Activated naive CD8-positive, alpha-beta T cell (primary cell): ENCODE measurements around the gene RAPGEF3.

Experiments used
- H3K27ac Mint-ChIP-seq: one replicate; pipeline ENCODE4 v1.8.0; 2021; ENCODE audit warnings: mixed read lengths
- H3K27me3 Mint-ChIP-seq: one replicate; pipeline ENCODE4 v1.8.0; 2021; ENCODE audit warnings: mixed read lengths
- H3K36me3 Mint-ChIP-seq: one replicate; pipeline ENCODE4 v1.8.0; 2021; ENCODE audit warnings: mixed read lengths
- H3K4me1 Mint-ChIP-seq: one replicate; pipeline ENCODE4 v1.8.0; 2021; ENCODE audit warnings: low read depth, mixed read lengths
- H3K4me3 Mint-ChIP-seq: one replicate; pipeline ENCODE4 v1.8.0; 2021; ENCODE audit warnings: mild to moderate bottlenecking, mixed read lengths
- H3K9me3 Mint-ChIP-seq: one replicate; pipeline ENCODE4 v1.8.0; 2021; ENCODE audit warnings: low read depth, mixed read lengths

RAPGEF3 gene

DNA sequence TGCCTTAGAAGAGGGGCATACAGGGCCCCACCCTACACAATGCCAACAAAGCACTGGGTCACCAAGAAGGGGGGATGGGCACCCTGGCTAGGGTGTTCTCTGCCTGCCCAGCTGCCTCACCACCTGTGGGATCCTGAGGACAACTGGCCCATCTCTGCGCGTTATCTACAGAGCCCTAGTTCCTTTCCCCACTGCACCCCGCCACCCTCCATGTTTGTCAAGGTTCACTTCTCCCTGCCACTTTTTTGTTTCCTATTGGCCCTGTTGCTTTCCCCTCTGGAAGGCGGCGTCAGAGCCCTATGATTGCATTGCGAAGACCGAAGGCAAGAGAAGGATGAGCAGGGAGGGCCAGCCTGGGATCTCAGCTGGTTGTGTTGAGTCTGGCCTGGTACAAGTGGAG, 16.0 kb upstream of the RAPGEF3 start:
- H3K27ac Mint-ChIP-seq, result no peak overlapping the region

DNA sequence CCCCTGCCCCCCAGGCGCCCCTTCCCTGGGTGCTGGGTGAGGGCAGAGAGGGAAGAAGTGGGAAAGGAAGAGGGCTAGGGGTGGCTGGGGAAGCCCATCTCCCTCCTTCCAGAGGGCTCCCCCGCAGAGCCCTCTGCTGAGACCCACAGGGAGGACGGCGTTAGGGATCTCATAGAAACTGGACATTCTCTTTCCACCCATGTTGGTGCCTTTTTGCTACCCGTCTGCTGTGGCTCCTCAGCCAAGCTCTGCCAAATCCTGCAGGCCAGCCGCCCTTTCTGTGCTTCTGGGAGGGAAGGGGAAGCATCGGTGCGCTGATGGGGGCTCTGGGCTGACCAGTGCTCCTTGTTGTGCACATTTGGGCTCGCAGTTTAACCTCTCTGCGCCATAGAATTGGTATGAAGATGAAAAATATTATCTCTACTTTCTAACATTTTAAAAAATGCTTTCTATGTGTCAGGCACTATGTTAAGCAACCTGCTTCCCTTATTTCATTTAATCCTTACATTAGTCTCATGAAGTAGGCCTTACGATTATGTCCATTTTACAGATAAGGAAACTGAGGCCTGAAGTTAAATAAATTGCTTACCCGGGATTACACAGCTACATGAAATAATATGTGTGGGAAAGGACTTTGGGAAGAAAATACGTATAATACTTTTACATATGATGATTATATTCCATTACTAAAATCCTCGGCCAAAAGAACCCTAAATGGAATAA, 15.3 kb upstream of the RAPGEF3 start:
- Mint-ChIP-seq H3K27ac (peak overlapping the region; percentile 64), H3K36me3 (no peaks in the 10 kb centered on the region), H3K9me3 (no peaks in the 10 kb centered on the region), H3K4me3 (peak overlapping the region; percentile 89), H3K4me1 (peaks cover 24% of the 10 kb centered on the region), H3K27me3 (no peaks in the 10 kb centered on the region)

More for the DNA sequence above, 16.0 kb upstream of the RAPGEF3 start:
- H3K9me3 Mint-ChIP-seq, result no peaks in the 10 kb centered on the region
- H3K27me3 Mint-ChIP-seq, result no peaks in the 10 kb centered on the region
- H3K36me3 Mint-ChIP-seq, result no peaks in the 10 kb centered on the region
- H3K4me1 Mint-ChIP-seq, result peaks cover 30% of the 10 kb centered on the region
- peak overlapping the region; percentile 89 for H3K4me3 Mint-ChIP-seq

DNA sequence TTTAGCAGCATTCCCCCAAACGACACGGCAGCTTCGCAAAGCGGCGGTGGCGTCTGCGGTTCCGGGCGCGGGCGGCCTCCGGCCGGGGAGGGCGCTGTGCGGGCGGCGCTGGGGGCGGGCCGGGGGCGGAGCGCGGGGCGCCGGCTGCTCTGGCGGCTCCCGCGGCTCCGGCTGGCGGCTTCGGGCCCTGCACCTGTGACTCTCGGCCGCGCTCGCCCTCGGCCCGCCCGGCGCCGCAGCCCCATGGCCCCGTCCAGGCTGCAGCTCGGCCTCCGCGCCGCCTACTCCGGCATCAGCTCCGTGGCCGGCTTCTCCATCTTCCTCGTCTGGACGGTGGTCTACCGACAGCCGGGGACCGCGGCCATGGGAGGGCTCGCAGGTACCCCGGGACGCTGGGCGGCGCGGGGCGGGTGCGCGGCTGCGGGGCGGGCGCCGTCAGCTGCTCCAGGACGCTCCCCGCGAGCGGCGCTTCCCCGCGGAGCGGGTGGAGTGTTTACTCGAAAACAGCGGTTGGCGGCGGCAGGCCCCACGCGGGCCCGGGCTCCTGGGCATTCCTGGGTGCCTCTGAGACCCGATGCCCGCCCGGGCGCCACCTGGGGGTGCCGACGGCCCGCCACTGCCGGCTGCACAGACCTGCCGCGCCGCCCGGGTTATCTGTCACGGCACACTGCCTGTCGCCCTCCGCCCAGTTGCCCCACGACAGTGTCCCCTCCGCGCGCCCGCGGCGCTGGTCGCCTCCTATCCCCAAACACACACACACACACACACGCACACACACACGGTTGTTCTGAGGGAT, 14.6 kb upstream of the RAPGEF3 start, which contains the start of gene SLC48A1:
TSS of gene SLC48A1 (plus strand) at position 177 of the 796 bp plus-strand sequence. CDS start at position 244, 67 bp downstream.
- Mint-ChIP-seq H3K9me3 (no peaks in the 10 kb centered on the region), H3K4me1 (peaks cover 21% of the 10 kb centered on the region), H3K4me3 (peak within 1 kb of the TSS; percentile 89), H3K27me3 (no peaks in the 10 kb centered on the region), H3K27ac (peak within 1 kb of the TSS; percentile 76), H3K36me3 (no peaks in the 10 kb centered on the region)

DNA sequence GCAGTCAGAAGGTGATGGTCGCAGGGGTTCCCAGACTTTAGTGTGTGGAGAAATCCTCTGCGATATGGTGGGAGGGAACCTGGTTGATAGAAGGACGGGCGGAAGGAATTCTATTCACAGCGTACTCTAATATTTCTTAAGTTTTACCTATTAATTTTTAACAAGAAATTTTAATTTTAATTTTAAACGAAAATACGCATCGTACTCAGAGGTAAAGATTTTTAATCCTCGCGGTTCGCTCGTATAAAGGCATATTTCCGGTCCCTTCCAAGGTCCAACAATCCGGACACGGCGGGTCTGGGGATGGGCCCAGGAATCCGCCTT, 14.0 kb upstream of the RAPGEF3 start:
- Mint-ChIP-seq H3K4me3 (peak overlapping the region; percentile 88), H3K9me3 (no peaks in the 10 kb centered on the region), H3K36me3 (no peaks in the 10 kb centered on the region), H3K4me1 (peaks cover 21% of the 10 kb centered on the region), H3K27me3 (no peaks in the 10 kb centered on the region), H3K27ac (peak overlapping the region; percentile 76)

DNA sequence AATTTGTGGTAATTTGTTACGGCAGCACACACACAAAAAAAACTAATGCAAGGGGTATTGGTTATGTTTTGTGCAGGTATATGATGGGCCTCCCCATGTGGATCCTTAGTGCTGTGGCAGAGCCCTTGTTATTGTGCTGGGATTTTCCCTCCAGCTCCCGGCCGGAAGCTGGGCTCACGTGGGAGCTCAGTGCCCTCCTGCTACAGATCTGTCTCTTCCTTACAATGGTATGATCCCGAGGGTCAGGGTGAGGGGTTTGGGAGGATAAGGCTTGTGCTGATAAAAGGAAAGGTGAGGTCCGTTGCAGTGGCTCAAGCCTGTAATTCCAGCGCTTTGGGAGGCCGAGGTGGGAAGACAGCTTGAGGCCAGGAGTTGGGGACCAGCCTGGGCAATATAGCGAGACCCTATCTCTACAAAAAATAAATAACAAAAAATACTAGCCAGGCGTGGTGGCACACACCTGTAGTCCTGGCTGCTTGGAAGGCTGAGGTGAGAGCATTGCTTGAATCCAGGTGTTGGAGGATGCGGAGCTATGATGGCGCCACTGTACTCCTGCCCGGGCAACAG, 13.5 kb upstream of the RAPGEF3 start:
- no peaks in the 10 kb centered on the region for H3K27me3 Mint-ChIP-seq
- H3K36me3 Mint-ChIP-seq, result no peaks in the 10 kb centered on the region
- H3K27ac Mint-ChIP-seq, result peak overlapping the region; percentile 76
- H3K4me3 Mint-ChIP-seq, result peak overlapping the region; percentile 88
- no peaks in the 10 kb centered on the region for H3K9me3 Mint-ChIP-seq
- peaks cover 24% of the 10 kb centered on the region for H3K4me1 Mint-ChIP-seq

DNA sequence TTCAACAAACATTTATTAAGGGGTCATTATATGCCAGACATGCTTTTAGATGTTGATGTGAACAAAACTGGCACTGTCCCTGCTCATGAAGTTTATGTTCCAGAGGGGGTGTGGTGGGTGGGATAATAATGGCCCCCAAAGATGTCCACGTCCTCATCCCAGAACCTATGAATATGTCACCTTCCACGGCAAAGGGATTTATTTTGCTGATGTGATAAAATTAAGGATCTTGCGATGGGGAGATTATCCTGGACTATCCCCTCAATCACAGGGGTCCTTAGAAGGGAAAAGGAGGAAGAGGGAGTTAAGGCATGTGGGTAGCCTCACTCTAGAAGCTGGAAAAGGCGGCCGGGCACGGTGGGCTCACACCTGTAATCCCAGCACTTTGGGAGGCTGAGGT, 12.6 kb upstream of the RAPGEF3 start:
- Mint-ChIP-seq H3K27ac (no peak overlapping the region), H3K4me3 (no peak overlapping the region), H3K9me3 (no peaks in the 10 kb centered on the region), H3K36me3 (no peaks in the 10 kb centered on the region), H3K27me3 (no peaks in the 10 kb centered on the region), H3K4me1 (peaks cover 30% of the 10 kb centered on the region)

DNA sequence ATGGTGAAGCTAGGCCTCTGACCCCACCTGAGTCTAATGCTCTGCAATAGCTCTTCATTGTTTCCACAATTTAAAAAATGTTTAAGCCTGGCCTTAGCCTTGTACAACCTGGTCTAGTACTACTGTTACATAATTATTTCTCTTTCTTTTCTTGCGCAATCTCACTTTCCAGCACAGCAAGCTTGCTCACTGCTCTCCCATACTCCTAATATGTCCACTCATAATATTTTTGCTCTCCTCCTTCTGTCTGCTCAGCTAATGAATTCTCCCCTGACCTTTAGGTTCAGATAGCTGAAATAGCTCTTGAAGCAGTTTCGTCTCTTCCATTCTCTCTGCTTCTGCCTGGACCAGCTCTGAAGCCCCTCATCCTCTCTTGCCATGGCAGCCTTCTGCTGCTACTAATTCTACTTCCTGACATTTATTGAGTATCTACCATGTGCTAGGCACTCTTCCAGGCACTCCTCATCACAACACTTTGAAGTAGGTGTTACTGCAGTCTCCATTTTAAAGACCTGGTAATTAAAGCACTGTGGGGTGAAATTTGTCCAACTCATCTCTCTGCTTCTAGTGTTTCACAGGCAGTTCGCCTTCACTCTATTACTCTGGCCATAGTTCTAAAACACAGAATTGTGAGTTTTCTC, 11.5 kb upstream of the RAPGEF3 start:
- Mint-ChIP-seq H3K36me3 (no peaks in the 10 kb centered on the region), H3K9me3 (no peaks in the 10 kb centered on the region), H3K4me3 (no peak overlapping the region), H3K27ac (no peak overlapping the region), H3K27me3 (no peaks in the 10 kb centered on the region), H3K4me1 (peaks cover 35% of the 10 kb centered on the region)

DNA sequence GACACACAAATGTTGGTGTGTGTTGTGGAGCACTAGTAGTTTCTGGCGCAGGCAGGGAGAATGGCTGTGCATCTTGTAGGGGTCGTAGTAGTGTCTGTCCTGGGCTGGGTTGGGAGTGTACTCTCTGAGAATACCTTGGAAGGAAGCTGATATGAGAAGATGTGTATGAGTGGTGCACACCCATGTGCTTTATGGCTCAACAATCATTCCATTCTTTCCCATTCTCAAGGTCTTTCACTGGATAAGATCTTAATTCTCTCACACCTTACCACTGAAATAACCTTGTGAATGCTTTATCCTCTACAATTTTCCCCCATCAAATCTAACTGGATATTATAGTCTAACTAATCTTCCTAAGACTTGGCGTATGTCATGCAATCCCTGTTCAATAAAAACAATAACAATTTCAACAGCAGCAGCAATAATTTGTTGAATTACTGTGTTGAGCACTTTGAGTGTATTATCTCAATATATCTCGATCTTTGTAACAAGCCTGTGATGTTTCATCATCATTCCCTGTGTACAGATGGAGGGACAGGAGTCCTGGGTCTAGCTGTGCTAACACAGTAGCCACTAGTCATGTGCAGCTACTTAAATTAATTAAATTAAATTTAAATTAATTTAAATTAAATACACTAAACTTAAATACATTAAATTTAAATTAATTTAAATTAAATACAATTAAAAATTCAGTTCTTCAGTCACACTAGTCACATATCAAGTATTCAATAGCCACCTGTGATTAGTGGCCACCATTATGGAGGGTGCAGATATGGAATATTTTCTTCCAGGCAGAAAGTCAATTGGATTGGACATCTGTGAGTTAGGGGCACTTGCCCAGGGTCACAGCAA, 10.8 kb upstream of the RAPGEF3 start:
- Mint-ChIP-seq H3K4me3 (no peak overlapping the region), H3K27ac (no peak overlapping the region), H3K4me1 (peaks cover 31% of the 10 kb centered on the region)

DNA sequence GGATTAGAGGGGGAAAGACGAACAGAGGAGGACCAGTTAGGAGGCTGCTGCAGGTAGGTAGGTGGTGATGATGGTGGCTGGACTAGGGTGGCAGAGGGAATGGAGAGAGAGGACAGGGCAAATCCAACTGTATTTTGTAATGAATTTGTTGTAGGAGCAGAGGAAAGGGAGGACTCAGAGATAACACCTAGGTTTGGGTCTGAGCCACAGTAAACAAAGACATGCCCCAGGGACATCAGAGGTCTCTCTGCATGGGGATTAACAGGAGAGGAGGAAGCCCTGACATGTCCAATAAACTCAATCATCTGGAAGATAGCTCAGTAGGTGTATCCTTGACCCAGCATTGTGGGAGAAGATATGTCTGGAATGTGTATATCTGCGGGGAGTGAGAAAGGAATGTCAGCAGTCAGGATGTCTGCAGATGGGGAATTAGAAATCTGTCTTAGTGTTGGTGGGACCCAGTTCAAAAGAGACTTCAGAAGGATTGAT, 9.7 kb upstream of the RAPGEF3 start:
- Mint-ChIP-seq H3K27ac (no peak overlapping the region), H3K36me3 (no peaks in the 10 kb centered on the region), H3K9me3 (no peaks in the 10 kb centered on the region), H3K27me3 (no peaks in the 10 kb centered on the region), H3K4me1 (peaks cover 23% of the 10 kb centered on the region), H3K4me3 (no peak overlapping the region)

More for the DNA sequence above, 10.8 kb upstream of the RAPGEF3 start:
- Mint-ChIP-seq H3K36me3 (no peaks in the 10 kb centered on the region), H3K27me3 (no peaks in the 10 kb centered on the region), H3K9me3 (no peaks in the 10 kb centered on the region)

DNA sequence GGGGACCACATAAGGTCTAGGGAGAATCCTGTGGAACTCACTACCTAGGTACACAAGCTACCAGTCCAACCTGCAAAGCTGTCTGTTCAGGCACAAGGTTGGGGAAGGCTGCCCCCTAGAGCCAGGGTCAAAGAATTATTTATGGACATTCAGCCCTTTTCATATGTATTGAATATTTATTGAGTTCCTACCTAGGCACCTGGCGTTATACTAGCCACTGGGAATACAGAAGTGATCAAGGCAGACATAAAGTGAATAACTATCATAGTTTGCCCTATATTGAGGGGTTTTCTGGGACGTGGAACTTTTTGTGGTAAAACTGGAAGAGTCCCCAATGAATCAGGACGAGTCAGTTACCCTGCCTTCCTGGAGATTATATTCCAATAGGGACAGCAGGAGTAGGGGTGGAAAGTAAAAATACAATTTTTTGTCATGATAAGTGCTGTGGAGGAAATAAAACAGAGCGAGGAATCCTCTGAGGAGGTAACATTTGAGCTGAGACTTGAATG, 8.6 kb upstream of the RAPGEF3 start:
- Mint-ChIP-seq H3K9me3 (no peaks in the 10 kb centered on the region), H3K4me3 (no peak overlapping the region), H3K27me3 (no peaks in the 10 kb centered on the region), H3K4me1 (peaks cover 20% of the 10 kb centered on the region), H3K27ac (no peak overlapping the region), H3K36me3 (no peaks in the 10 kb centered on the region)

DNA sequence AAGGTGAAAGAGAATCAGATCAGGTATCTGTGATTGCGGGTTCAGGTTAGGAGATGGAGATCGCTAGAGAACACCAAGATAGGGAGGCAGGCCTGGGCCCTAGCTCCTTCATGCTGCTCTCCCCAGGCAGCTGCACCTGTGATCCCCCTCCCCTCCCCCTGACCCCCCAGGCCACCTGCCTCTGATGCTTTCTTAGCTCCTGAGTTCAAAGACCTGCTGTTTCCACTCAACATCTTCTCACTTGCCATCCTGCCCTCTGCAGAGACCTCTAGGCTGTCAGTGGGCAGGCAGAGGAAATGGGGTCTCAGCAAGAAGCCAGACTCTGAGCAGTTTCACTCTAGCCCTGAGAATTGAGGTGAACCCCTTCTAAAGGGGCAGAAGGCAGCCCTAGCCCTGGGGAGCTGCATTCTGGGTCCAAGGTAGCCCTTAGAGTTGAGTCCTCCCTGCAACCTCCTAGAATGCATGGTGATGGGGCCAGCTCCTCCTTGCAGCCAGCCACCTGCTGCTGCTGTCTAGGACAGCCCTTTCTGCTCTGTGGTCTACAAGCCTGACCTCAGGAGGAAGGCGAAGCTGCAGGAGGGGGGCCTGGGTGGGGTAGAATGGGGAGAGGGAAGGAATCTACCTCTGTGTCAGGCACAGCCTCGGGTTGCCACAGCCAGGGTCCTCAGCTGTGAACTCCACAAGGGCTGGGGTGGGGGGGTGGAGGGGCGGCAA, 8.0 kb upstream of the RAPGEF3 start:
- H3K36me3 Mint-ChIP-seq, result no peaks in the 10 kb centered on the region
- peaks cover 17% of the 10 kb centered on the region for H3K4me1 Mint-ChIP-seq
- H3K27me3 Mint-ChIP-seq, result no peaks in the 10 kb centered on the region
- no peak overlapping the region for H3K4me3 Mint-ChIP-seq
- no peak overlapping the region for H3K27ac Mint-ChIP-seq
- no peaks in the 10 kb centered on the region for H3K9me3 Mint-ChIP-seq

DNA sequence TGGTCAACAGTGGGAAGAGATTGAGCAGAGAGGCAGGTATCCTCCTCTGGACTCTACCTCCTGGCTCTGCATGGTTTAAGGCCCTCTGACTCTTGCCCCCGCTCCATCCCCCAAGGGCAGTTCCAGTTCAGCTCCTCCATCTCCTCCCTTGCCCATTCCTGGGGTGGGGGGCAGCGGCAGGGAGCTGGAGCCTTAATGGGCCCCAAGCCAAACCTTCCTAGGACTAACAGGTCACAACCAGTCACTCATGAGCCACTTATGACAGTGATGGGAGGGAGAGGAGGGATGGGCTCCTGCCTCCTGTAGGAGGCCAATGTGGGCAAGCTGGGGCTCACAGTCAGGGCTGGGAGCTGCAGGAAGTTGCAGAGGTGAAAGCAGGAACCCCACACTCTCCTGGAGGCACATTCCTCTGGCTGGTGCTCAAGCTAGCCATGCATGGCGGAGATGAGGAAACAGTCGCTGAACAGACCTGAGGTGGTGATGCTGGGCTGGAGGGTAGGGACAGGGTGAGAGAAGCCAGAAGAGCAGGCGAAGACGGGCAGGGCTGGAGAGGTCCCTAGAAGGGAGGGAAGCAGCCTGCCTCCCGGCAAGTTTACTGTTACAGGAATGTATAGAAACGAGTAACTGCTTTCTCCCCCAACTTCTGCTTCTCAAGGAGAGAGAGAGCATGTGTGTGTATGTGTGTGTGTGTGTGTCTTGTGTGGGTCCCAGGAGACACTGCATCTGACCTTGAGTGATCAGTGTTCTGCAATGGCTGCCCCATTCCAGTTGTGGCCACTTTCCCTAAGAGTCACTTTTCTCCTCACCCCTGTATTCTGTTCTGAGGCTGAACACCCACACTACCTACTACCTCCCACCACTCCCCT, 5.0 kb upstream of the RAPGEF3 start:
- Mint-ChIP-seq H3K4me1 (peaks cover 21% of the 10 kb centered on the region), H3K27ac (no peak overlapping the region), H3K36me3 (no peaks in the 10 kb centered on the region), H3K4me3 (no peak overlapping the region), H3K27me3 (no peaks in the 10 kb centered on the region), H3K9me3 (no peaks in the 10 kb centered on the region)
